HG03066 (cell line): ENCODE results near the gene CNPY1.

Experiments
- ATAC-seq: cut with Tn5 transposase; IDR thresholded peaks from one replicate; pipeline ENCODE4 v1.9.1; 2021; ENCODE audit warnings: low read depth; ENCODE audit not compliant: unreplicated experiment

Gene CNPY1

GRCh38 chr7:155560196-155560885 lies 14.0 kb upstream of the CNPY1 start:
- no peak for ATAC-seq

- no peak for ATAC-seq
Measured at GRCh38 chr7:155559519-155560108, 13.3 kb upstream of the CNPY1 start.

- ATAC-seq = no peak
Measured at GRCh38 chr7:155558961-155559360, 12.6 kb upstream of the CNPY1 start.

GRCh38 chr7:155558351-155558750 lies 12.0 kb upstream of the CNPY1 start:
- no peak for ATAC-seq

- ATAC-seq = no peak
Measured at GRCh38 chr7:155557778-155558177, 11.4 kb upstream of the CNPY1 start.

- no peak for ATAC-seq
Measured at GRCh38 chr7:155556763-155557162, 10.4 kb upstream of the CNPY1 start.

GRCh38 chr7:155555116-155555695 lies 8.8 kb upstream of the CNPY1 start:
- ATAC-seq = no peak

- ATAC-seq = no peak
Measured at GRCh38 chr7:155553871-155554270, 7.5 kb upstream of the CNPY1 start.

GRCh38 chr7:155551785-155552611 lies 5.6 kb upstream of the CNPY1 start:
- no peak for ATAC-seq

- no peak for ATAC-seq
Measured at GRCh38 chr7:155550916-155551315, 4.6 kb upstream of the CNPY1 start.

- no peak for ATAC-seq
Measured at GRCh38 chr7:155549226-155549625, 2.9 kb upstream of the CNPY1 start.

- ATAC-seq = no peak
Measured at GRCh38 chr7:155547161-155547791, 917 bp upstream of the CNPY1 start.

GRCh38 chr7:155545348-155545747 lies 1.0 kb downstream of the CNPY1 start:
- ATAC-seq = no peak

GRCh38 chr7:155544485-155544884 lies 1.9 kb downstream of the CNPY1 start:
- no peak for ATAC-seq

GRCh38 chr7:155543926-155544325 lies 2.4 kb downstream of the CNPY1 start:
- no peak for ATAC-seq

- no peak for ATAC-seq
Measured at GRCh38 chr7:155543011-155543876, 3.1 kb downstream of the CNPY1 start.

GRCh38 chr7:155541986-155542675 lies 4.2 kb downstream of the CNPY1 start:
- no peak for ATAC-seq

GRCh38 chr7:155540553-155540952 lies 5.8 kb downstream of the CNPY1 start:
- no peak for ATAC-seq

- ATAC-seq = no peak
Measured at GRCh38 chr7:155538293-155538692, 8.1 kb downstream of the CNPY1 start.
